Prostate gland (tissue), 2 donors: ENCODE measurements around the gene CRK. TPM values are rescaled to one million over a fixed set of nuclear protein-coding genes. Genes with fewer than 3 reads are reported as not detected.

Experiments used
- DNase-seq: peaks from one replicate; pipeline ENCODE4 v3.0.0-alpha.2; 2019; ENCODE audit warnings: low spot score
- H3K27ac ChIP-seq, 2 donors: fragments of 200-600 bp; sonication (generic); 2 replicates each; pipeline ENCODE4 v1.5.1; 2017 to 2019
- H3K27me3 ChIP-seq: fragments of 200-600 bp; sonication (generic); replicated peaks from 2 replicates; pipeline ENCODE4 v1.5.1; 2019; ENCODE audit not compliant: insufficient read depth
- H3K36me3 ChIP-seq, 2 donors: fragments of 200-600 bp; sonication (generic); 1 replicate in 1 of 2; 2 replicates in 1 of 2; pipeline versions ENCODE4 v1.5.1 to v1.8.1; 2017 to 2019
- H3K4me1 ChIP-seq: fragments of 200-600 bp; sonication (generic); replicated peaks from 2 replicates; pipeline ENCODE4 v1.5.1; 2019
- H3K4me3 ChIP-seq, 2 donors: fragments of 200-600 bp; sonication (generic); 2 replicates each; pipeline ENCODE4 v1.5.1; 2017 to 2019
- H3K9me3 ChIP-seq: fragments of 200-600 bp; sonication (generic); 2 replicates; pipeline ENCODE4 v1.5.1; 2017
- CTCF ChIP-seq, 4 experiments: fragments of 200-600 bp in 2 of 4; fragments of 450-650 bp in 2 of 4; sonication (generic) in 2 of 4; IDR thresholded peaks; 1 replicate in 3 of 4; 2 replicates in 1 of 4; pipeline ENCODE4 v1.5.1; 2016 to 2019; ENCODE audit warnings: antibody characterized with exemption in 4 of 4, mild to moderate bottlenecking in 2 of 4, moderate library complexity in 2 of 4
- POLR2A ChIP-seq: fragments of 450-650 bp; IDR thresholded peaks from one replicate; pipeline ENCODE4 v1.6.1; 2016; ENCODE audit warnings: antibody characterized with exemption, mild to moderate bottlenecking
- POLR2AphosphoS5 ChIP-seq: sonication (generic); formaldehyde crosslinking; IDR thresholded peaks from one replicate; pipeline ENCODE4 v1.6.1; 2017; ENCODE audit warnings: antibody characterized with exemption
- WGBS: methylation state at CpG from one replicate; pipeline ENCODE4 v1.1.5; 2018; 5-methylcytosine and 5-hydroxymethylcytosine counted together
- intact Hi-C: fragments of 100-400 bp; cut with DNase I; formaldehyde crosslinking; loops from one replicate; pipeline ENCODE4 v1.14.2; 2022
- total RNA-seq, 2 donors: library from RNA; depleted of rRNA; stranded (reverse); fragments of >200 nt; gene quantifications; one replicate each; pipeline ENCODE4 v1.1.0, GENCODE V29; 2016

Gene CRK
- total RNA-seq, 2 donors from 2014 or later: 52.6 to 77.7 TPM

GRCh38 chr17:1372618-1373017 is 83.4 kb downstream of the CRK start:
- H3K27me3 ChIP-seq: no peaks in the 10 kb centered on the region
- H3K27ac ChIP-seq: no peak overlapping the region
- no peak for DNase-seq
- WGBS: 80% methylated on average over 7 of the region's 7 CpGs
- peaks cover 35% of the 10 kb centered on the region for H3K4me1 ChIP-seq
- no peak overlapping the region for H3K4me3 ChIP-seq
- no peaks in the 10 kb centered on the region for H3K36me3 ChIP-seq
- TF ChIP-seq POLR2AphosphoS5: no peak
- TF ChIP-seq POLR2A: no peak
- no peak for TF ChIP-seq CTCF (IDR thresholded peaks at IDR 0.05)
- H3K9me3 ChIP-seq: no peaks in the 10 kb centered on the region
- intact Hi-C loops: no loop called here

GRCh38 chr17:1371893-1372590 is 84.0 kb downstream of the CRK start:
- Histone ChIP-seq H3K36me3 (no peaks in the 10 kb centered on the region), H3K4me1 (peaks cover 35% of the 10 kb centered on the region), H3K9me3 (no peaks in the 10 kb centered on the region), H3K27me3 (no peaks in the 10 kb centered on the region), H3K27ac (no peak overlapping the region), H3K4me3 (no peak overlapping the region)
- intact Hi-C loops: no loop called here
- no peak for DNase-seq
- TF ChIP-seq CTCF (IDR thresholded peaks at IDR 0.05) (no peak), POLR2A (no peak), POLR2AphosphoS5 (no peak)
- 77% methylated on average over 17 of the region's 17 CpGs for WGBS

Other genes starting within 250 kb of the CRK start
- gene BHLHA9, start 185.8 kb downstream of the CRK start, total RNA-seq: not detected
- gene TRARG1, start 176.6 kb downstream of the CRK start, total RNA-seq: under 1 TPM in 1 of 2 donors, not detected in 1; 0.40 TPM
- 100 to 1,000 TPM; 643 to 716 TPM for gene YWHAE, start 56.0 kb downstream of the CRK start, total RNA-seq
- 100 to 1,000 TPM in 1 of 2 donors, 10 to 100 TPM in 1; 94.4 to 120 TPM for gene MYO1C, start 36.5 kb upstream of the CRK start, total RNA-seq
- 10 to 100 TPM; 82.7 to 87.4 TPM for gene INPP5K, start 60.4 kb upstream of the CRK start, total RNA-seq
- 10 to 100 TPM; 51.6 to 57.5 TPM for gene PITPNA, start 106.6 kb upstream of the CRK start, total RNA-seq
- gene SLC43A2, start 172.6 kb upstream of the CRK start, total RNA-seq: 10 to 100 TPM; 11.8 to 14.8 TPM
- gene SCARF1, start 189.5 kb upstream of the CRK start, total RNA-seq: 10 to 100 TPM; 11.0 to 14.5 TPM
- 10 to 100 TPM; 16.9 to 24.4 TPM for gene RILP, start 193.6 kb upstream of the CRK start, total RNA-seq
- 100 to 1,000 TPM; 235 to 321 TPM for gene PRPF8, start 228.6 kb upstream of the CRK start, total RNA-seq